Esophagus muscularis mucosa (tissue), 4 donors: ENCODE results near the gene ENAM.

Experiments used
- EP300 ChIP-seq: sonication (generic); formaldehyde crosslinking; IDR thresholded peaks from one replicate; pipeline ENCODE4 v1.6.1; 2017; ENCODE audit warnings: antibody characterized with exemption
- POLR2A ChIP-seq: fragments of 450-650 bp; IDR thresholded peaks from one replicate; pipeline ENCODE4 v1.6.1; 2017; ENCODE audit warnings: antibody characterized with exemption, moderate library complexity, mild to moderate bottlenecking, low read depth
- POLR2AphosphoS5 ChIP-seq, 2 donors: sonication (generic); formaldehyde crosslinking; IDR thresholded peaks; one replicate each; pipeline ENCODE4 v1.6.1; 2017; ENCODE audit warnings: antibody characterized with exemption in 2 of 2
- TF ChIP-seq, protein P1 (sequence below), 3 experiments: fragments of 200-600 bp in 2 of 3; fragments of 450-650 bp in 1 of 3; sonication (generic) in 2 of 3; IDR thresholded peaks; one replicate each; pipeline ENCODE4 v1.5.1; 2017 to 2019; ENCODE audit warnings: antibody characterized with exemption in 3 of 3, mild to moderate bottlenecking in 2 of 3, moderate library complexity in 1 of 3

DNA sequence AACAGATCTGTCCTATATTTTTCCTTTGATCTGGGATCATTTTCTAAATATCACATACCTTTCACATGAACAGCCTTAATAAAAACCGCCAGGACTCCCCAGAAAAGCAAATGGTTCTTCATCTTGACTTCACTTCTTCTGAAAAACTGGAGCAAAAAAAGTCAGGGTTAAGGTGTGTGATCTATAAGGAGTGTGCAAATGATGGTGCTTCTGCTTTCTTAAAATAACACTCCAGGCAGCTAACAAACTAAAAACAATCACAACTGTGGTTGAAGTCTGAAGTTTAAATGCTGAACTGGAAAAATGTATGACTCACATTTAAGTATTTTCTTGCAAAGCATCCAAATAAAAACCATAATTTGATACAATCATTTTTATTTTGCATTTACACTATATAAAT is 37.8 kb downstream of the ENAM start, which contains the start of gene JCHAIN:
- TF ChIP-seq, protein P1, sequence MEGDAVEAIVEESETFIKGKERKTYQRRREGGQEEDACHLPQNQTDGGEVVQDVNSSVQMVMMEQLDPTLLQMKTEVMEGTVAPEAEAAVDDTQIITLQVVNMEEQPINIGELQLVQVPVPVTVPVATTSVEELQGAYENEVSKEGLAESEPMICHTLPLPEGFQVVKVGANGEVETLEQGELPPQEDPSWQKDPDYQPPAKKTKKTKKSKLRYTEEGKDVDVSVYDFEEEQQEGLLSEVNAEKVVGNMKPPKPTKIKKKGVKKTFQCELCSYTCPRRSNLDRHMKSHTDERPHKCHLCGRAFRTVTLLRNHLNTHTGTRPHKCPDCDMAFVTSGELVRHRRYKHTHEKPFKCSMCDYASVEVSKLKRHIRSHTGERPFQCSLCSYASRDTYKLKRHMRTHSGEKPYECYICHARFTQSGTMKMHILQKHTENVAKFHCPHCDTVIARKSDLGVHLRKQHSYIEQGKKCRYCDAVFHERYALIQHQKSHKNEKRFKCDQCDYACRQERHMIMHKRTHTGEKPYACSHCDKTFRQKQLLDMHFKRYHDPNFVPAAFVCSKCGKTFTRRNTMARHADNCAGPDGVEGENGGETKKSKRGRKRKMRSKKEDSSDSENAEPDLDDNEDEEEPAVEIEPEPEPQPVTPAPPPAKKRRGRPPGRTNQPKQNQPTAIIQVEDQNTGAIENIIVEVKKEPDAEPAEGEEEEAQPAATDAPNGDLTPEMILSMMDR (IDR thresholded peaks at IDR 0.05) = no peak
- TF ChIP-seq POLR2A (no peak), POLR2AphosphoS5 (IDR thresholded peaks at IDR 0.05) (no peak), EP300 (no peak)
